IMR-90 (cell line): ENCODE measurements around the gene AMOTL1.

Source experiments
- BHLHE40 ChIP-seq: fragments of 150-350 bp; IDR thresholded peaks from 2 replicates; pipeline ENCODE4 v1.6.1; 2016; ENCODE audit warnings: mild to moderate bottlenecking, low read depth, low read length
- CEBPB ChIP-seq: IDR thresholded peaks from 2 replicates; pipeline ENCODE4 v1.6.1; 2012; ENCODE audit warnings: low read depth, low read length, improper control_type of control experiment
- CHD1 ChIP-seq: IDR thresholded peaks from 2 replicates; pipeline ENCODE4 v1.6.1; 2012; ENCODE audit warnings: low read depth, low read length, improper control_type of control experiment
- CTCF ChIP-seq: conservative IDR thresholded peaks from 2 replicates; pipeline ENCODE4 v1.5.1; 2012; ENCODE audit warnings: mild to moderate bottlenecking, low read depth, low read length, improper control_type of control experiment
- FOS ChIP-seq: fragments of 150-350 bp; IDR thresholded peaks from 2 replicates; pipeline ENCODE4 v1.6.1; 2016; ENCODE audit warnings: low read depth, low read length
- MAFK ChIP-seq: IDR thresholded peaks from 2 replicates; pipeline ENCODE4 v1.6.1; 2012; ENCODE audit warnings: low read depth, low read length, improper control_type of control experiment
- MXI1 ChIP-seq: IDR thresholded peaks from 2 replicates; pipeline ENCODE4 v1.6.1; 2012; ENCODE audit warnings: low read depth, mild to moderate bottlenecking, low read length, moderate library complexity, borderline replicate concordance
- POLR2A ChIP-seq: IDR thresholded peaks from 2 replicates; pipeline ENCODE4 v1.6.1; 2012; ENCODE audit warnings: mild to moderate bottlenecking, low read depth, low read length
- RAD21 ChIP-seq: IDR thresholded peaks from 2 replicates; pipeline ENCODE4 v1.6.1; 2012; ENCODE audit warnings: low read length, improper control_type of control experiment
- RFX5 ChIP-seq: IDR thresholded peaks from 2 replicates; pipeline ENCODE4 v1.8.0; 2012; ENCODE audit warnings: low read depth, mild to moderate bottlenecking, low read length, moderate library complexity
- SMC3 ChIP-seq: fragments of 150-350 bp; IDR thresholded peaks from 2 replicates; pipeline ENCODE4 v1.6.1; 2016; ENCODE audit warnings: low read depth, mild to moderate bottlenecking, antibody characterized with exemption, low read length, moderate library complexity
- USF2 ChIP-seq: fragments of 150-350 bp; IDR thresholded peaks from 2 replicates; pipeline ENCODE4 v1.6.1; 2017; ENCODE audit warnings: mild to moderate bottlenecking, antibody characterized with exemption, low read length, low read depth

GRCh38 chr11:94751786-94752185, 16.4 kb upstream of the AMOTL1 start:
- TF ChIP-seq POLR2A (no peak), CTCF (no peak), FOS (no peak), MXI1 (no peak), RAD21 (no peak), RFX5 (no peak), MAFK (no peak), CHD1 (no peak), BHLHE40 (no peak), USF2 (no peak), SMC3 (no peak), CEBPB (no peak)
